HG03439 (cell line): ENCODE results near the gene RAPGEF5.

Experiments
- ATAC-seq: cut with Tn5 transposase; IDR thresholded peaks from one replicate; pipeline ENCODE4 v1.9.1; 2021; ENCODE audit warnings: mild to moderate bottlenecking, moderate library complexity; ENCODE audit not compliant: unreplicated experiment

RAPGEF5 gene

DNA sequence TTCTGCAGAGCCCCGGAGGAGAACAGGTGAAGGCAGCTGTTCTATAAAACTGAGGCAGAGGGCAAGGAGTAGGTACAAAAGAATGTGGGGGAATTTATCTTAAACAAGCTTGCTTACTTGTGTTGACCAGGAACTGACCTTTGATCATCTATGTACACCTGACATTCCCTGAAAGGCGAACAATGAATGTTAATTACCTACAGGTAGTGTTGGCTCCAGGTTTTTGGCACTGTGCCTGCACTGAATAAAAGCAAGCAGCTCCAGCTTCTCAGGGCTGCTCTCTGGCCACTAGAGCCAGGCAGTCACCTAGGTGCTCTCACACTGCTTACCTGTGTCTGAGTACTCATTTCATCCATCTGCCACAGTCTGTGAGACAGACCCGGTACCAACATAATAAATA, 87.0 kb downstream of the RAPGEF5 start:
- no peak for ATAC-seq

DNA sequence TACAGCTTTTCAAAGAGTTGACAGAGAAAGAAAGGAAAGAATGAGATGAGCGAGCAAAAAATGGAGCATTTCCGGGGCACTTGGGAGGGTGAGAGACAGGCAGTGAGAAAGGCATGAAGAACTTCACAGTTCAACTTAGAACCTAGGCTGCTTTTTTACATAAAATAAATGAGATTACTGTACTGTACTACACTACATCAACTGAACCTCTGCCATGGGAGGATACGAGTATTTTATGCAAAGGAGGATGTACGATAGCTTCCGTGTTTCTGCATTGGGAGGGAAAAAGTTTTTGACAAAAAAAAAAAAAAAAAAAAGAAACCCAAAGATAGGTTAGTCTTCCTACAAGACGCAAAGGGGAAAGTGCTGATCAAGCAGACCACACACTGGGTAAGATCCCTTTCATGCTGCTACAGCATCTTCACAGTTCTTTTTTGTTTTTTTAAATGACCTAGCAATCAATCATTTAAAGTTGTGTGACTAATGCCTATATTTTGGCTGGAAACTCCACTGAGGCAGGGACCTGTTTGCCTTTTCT, 88.0 kb downstream of the RAPGEF5 start:
- ATAC-seq: no peak

DNA sequence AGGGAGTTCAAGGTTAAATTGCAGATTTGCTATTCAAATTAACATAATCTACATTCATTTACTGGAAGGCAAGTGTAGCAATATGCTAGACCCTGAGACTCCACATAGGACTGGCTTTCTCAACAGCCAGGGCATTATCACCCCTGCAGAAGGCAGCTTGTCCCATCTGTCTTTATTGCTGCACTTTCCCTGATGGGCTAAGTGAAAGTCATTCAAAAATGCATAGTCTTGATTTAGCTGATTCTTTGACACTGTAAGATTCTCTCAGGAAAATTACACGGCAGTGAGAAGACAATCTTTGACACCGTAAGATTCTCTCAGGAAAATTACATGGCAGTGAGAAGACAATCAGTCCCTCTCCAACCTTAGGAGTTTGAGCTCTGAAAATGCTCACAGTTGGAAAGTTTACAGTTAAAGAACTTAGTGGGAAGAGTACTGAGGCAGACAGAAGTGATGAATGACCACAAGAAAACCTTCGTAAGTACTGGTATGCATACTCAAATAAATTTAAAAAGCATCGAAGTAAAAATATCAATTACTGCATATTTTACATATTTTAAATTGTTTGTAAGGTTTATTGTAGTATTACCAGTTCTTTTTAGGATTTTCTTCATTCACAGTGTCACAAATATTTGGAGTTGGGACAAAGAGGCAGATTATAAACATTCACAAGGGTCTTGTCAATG, 88.9 kb downstream of the RAPGEF5 start:
- no peak for ATAC-seq

DNA sequence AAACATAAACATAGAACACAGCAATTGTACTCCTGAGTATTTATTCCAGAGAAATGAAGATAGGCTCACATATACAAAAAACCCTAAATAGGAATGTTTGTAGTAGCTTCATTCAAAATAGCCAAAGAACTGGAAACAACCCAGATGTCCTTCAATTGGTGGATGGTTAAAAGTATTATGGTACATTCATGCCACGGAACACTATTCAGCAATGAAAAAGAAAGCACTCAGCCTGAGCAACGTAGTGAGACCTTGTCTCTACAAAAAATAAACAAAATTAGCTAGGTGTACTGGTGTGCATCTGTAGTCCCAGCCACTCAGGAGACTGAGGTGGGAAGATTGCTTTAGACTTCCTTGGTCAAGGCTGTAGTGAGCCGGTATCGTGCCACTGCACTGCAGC, 94.4 kb downstream of the RAPGEF5 start:
- no peak for ATAC-seq

DNA sequence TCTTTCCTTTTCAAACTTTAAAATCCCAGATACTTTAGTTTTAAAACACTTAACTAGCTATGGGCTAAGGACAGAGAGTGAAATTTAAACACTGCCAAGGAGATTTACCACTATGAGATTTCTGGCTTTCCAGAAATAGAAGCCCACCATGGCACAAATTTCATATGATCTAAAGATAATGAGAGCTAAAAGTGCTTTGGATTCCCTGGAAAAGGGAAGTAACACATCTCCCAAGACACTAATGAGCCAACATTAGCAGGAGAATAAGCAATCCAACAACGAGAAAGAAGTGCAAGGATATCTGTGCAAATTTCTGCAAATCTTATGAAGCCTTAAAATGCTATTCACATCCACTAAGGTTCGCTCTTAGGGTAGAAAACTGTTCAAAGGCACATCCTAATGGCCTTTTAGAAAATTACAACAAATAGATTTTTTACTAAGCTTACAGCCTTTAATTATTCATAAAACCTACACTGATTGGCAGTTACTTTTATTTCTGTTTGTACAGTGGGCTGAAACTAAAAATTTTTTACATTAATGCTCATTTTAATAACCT, 100.3 kb downstream of the RAPGEF5 start:
- no peak for ATAC-seq

DNA sequence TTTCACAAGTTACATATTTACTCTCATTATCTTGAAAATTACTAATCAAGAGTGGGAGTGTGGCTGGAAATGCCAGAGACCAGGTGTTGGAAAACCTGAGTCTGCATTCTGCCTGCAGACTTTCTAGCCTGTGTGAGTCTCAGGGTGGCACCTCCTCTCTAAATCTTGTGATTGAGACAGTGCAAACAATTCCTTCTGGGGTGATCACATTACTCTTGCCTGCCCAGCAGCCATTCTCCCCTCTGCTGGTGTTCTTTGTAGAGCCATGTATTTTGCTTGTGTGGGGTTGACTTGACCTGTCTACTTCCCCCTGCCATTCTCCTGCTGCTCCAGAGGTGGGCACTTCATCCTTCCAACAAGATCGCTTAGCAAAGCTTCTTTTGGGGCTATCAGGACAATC, 101.1 kb downstream of the RAPGEF5 start:
- no peak for ATAC-seq

DNA sequence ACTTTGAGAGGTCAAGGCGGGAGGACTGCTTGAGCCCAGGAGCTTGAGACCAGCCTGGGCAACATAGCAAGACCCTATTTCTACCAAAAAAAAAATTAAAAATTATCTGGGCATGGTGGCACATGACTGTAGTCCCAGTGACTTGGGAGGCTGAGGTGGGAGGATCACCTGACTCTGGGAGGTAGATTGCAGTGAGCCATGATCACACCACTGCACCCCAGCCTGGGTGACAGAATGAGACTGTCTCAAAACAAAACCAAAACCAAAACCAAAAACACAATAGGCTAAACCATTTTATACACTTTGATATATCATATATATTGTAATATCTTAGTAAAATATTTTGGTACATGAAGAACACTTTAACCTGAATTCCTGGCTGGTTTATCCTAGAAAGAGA, 101.6 kb downstream of the RAPGEF5 start:
- no peak for ATAC-seq

DNA sequence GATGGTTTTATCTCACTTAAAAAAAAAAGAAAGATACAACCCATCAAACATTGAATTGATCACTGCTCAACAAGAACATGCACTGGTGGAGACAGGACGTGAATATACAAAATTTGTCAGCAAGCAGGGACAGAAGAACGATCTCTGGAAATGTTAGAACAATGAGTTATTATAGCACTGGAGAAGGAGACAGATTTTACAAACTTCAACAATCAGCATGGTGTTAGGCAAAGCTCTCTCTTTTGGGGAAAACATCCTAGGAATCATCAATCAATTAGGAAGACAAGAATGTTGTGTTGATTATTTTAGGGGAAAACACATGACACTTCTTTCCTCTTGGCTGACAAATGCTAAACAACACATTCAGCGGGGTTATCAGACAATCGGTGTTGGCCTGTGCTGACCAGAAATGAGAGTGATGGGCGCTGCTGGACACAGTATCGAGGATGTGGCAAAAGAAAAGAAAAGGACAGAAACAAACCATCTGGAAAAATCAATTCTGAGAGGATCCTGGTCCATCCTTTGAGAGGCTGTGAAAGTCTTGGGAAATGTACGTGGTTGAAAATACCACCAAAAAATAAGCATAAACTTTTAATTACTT, 103.9 kb downstream of the RAPGEF5 start:
- ATAC-seq: no peak

DNA sequence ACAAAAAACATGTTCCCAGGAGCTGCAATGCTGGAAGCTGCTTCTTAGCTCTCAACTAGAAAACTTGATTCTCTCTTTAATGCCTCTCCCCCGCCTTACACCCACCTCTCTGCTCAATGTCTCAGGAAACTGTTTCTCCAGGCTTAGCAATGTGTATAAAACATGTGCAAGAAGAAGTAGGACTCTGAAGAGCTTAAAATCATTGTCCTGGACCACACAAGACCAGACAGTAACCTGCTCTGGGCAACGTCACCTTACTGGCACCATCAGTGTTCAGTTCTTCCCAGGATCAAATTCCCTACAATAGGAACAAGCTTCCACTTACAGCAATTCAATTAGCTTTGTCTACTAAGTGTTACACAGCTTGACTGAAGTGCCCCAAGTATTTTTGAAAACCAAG, 104.9 kb downstream of the RAPGEF5 start:
- no peak for ATAC-seq

DNA sequence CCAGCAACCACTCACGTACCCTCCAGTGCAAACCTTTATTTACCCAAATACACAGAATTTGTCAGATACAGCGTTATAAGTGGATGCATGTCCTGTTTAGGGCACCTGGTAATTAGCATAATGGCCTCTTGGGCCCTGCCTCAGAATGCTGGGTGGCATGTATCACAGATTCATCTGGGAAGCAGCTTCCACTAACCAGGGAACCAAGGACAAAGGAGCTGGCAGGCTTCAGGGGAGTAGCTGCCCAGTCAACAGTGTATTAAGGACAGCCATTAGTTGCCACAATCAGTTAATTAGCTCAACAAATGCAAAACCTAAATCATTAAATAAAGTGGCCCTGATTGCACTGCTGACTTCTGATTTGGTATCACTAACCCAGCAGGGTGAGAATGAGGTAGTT, 105.7 kb downstream of the RAPGEF5 start:
- ATAC-seq: no peak

DNA sequence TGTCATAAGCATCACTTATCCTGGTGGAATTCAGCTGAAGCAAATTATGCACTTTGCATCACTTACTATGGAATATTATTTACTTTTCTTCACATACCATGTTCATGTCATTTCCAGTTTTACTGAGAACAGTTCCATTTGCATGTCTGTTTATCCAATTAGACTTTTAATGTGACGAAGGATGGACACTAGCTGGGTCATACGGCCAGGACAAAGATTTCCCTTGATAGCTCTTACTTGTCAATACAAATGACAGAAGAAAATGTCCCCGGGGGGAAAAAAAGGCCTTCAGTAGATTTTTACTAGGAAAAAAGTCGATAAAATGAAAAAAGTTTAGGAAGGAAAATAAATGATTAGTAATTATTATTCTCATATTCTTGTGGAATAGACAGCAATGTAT, 106.6 kb downstream of the RAPGEF5 start:
- ATAC-seq: no peak

DNA sequence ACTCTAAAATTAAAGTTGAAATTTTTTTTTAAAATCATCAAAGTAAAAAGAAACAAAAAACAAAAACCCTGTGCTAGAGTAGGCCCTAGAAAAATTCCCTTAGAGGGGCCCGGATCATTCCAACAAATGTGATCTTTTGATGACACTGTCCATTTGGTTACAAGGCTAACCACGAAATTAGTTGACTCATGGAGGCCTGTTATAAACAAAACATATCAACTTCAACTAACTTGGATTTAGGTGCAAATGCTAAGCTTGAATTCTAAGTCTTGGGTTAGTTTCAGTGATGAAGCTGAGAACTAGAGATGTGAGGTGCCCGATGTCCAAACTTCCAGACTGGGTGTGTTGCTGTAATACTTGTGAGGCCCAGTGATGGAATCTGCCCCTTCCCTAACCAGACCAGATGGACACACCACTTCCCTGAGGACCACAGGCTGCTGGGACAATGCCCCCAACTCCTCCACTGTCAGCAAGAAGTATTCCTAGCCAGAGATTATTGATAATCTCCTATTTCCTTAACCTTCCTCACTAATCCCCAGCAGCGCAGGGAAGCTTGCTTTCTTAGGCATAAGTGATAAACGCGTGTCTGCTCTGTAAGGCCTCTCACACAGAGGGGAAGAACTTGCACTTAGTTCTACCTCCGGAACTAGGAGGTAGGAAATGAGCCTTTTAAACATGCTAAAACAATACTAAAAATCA, 108.7 kb downstream of the RAPGEF5 start:
- no peak for ATAC-seq

DNA sequence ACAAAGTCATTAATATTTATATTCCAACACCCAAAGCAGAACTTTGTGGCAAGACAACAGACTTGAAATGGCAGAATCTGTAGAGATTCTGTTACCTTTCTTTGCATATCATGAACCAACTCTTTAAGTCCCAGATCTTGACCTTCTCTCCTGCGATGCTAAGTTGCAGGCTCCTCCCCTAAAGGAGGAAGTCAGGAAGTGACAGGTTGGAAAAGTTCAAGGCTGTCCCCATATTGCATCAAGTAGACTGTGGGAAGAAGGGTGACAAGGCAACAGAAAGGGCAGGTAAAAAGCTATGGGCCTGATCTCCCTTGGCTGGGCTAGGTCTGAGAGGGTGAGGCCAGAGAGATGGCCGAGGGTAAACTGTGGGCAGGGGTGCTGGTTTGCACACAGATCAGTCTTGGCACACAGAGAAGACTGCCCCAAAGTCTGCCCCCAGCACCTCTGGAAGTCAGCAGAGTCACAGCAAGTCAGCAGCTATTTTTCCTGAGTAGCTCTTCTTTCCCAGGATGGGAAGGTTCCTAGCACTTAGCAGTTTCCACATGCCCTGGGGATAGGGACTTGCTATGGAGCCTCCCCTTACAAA, 115.1 kb downstream of the RAPGEF5 start:
- ATAC-seq: no peak

DNA sequence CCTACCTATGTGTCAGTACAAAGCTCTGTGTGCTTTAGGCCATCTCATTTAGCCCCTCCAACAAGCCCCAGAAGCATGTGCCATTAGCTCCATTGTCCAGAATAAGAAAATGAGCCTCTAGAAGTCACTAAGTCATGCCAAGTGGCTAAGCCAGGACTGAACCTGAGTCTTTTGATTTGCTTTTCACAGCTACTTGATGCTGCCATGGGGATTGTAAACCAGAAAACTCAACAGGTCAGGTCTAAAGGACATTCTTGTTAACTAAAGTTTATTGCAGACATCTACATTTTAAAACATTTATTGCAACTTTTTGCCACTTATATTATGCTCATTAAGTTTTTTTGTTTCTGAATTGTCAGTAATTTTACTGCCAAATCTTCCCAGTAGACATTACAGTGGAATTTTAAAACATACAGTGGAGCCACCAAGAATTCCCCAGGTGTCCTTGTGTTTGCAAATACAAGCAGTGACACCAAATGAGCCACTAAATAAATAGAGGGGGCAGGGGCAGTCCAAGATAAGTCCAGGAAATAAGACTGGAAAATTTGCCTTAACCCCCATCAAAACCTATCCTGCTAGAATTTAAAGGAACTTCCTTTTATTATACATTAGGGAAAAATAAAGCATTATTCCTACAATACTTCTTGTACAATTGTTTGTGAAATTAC, 115.9 kb downstream of the RAPGEF5 start:
- no peak for ATAC-seq

DNA sequence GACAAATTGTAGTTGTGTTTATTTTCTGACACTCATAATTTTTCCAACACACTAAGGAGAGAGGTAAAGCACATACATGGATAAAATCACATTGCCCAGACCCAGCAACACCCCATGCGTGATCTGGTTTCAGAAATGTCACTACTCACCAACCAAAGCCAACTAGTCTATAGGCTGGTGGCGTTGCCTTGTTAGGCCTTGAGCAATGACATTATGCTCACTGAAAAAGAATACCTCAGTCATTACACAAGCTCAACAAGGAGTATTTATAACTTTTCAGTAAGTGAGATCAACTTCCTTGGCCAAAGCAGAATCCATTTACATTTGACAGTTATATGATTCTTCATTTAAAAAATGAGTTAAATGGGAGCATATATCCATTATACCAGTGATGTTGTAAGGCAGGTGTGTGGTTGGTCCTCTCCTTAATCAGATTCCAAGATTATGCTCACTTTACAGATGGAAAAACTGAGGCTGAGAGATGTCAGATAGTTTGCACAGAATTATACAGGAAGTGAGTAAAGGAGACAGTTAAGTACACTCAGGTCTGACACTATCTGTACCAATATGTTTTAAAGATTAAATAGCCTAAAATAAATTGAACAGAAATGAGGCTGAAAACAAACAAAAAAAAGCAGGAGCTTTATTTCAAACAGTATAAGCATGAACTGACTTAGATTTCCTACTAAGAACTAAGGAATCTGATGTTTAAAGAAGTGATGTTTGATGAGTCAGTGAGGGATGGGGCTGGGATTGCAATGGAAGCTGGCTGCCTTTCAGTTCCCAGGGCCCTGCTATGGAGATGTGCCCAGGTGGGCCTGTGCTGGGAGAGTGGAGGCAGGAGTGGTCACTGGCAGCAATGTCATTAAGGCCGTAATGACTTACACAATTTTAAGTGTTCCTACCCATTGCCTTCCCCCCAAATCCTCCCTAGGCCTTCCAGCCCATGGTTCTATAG, 118.3 kb downstream of the RAPGEF5 start:
- no peak for ATAC-seq

DNA sequence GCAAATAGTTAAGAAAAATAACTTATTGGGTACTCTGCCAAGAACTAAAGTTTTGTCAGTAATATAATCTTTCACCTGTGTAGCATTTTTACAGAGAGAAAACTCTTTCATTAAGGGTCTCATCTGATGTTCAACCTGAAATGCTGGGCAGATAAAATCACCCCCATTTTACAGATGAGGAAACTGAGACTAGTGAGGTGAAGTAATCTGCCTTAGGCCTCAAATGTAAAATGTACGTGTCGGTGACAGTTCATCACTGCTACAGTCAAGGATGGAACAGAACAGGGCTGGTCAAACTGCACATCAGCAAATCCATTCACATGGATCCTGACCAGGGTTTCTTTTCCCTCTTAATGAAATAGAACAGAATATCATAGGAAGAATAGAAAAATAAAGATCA, 121.8 kb downstream of the RAPGEF5 start:
- no peak for ATAC-seq

DNA sequence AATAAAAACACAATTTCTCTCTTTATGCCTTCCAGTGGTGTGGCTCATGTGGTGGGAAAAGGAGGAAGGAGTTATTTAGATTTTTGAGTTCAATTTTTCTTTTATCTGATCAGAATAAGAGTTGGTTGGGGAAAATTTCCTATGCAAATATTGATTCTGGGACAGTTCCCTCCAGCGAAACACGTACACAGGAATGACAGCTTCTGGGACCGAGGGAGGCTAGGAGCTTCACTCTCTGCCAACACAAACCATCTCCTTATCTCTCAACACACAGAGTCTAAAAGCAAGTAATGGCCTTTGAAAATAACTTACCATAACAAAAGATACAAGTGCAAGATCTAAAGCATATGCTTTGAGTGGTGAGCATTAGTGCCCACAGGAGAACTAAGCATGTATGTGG, 122.7 kb downstream of the RAPGEF5 start:
- ATAC-seq: no peak

DNA sequence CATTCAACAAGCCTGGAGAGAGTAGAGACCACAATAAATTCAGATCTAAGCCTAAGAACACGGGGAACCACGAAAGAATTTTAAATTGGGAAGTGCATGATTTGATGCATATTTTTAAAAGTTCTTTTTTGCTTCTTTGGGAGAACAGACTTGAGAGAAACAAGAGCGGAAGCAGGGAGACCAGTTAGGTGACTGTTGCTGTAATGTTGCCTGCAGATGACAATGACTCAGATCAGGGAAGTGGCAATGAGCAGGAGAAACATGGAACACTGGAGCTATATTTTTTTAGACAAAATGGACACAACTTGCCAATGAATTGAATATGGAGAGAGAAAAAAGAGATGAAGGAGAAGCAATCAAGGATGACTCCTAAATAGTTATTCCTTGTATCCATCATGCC, 125.1 kb downstream of the RAPGEF5 start:
- ATAC-seq: no peak

DNA sequence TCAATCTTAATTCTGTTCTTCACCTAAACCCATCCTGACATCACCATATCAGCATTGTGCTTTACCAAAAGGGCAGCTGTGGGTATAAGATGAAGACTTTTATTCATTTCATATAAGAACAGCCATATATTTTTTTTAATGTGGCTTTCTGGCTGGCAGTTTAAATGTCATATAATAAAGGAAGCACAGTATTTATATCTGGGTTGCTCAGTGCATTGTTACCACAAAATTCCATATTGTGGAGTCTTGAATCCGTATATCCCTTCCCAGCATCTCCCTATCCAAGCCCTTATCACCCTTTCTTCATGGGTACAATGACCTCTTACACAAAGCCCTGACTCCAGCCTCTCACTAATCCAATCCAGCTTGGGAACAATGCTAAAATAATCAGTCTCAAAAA, 125.8 kb downstream of the RAPGEF5 start:
- ATAC-seq: no peak

DNA sequence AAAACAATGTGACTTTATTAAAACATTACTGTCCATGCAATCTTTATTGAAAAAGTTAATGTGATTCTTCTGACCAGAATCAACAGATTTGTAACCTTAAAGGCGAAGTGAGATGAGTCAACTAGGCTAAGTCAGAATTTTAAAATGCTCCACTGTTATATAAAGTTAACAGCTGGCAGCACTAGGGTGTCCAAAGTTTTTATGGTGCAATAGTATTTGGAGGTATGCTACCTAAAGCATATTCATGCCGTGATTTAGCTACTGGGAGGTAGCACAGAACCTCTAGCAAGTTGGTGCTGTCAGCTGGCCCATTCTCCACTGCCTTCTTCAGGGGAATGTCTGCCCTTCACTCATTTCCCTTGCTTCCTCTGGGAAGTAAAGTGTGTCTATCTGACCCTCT, 126.7 kb downstream of the RAPGEF5 start:
- ATAC-seq: no peak
